Erythroblast (primary cell): ENCODE data around the gene LYPD4.

ENCODE experiments used
- GATA1 ChIP-seq: IDR thresholded peaks from 2 replicates; pipeline ENCODE4 v1.6.1; 2011; ENCODE audit warnings: low read depth, mild to moderate bottlenecking, control low read depth, low read length, moderate library complexity
- POLR2A ChIP-seq: IDR thresholded peaks from 2 replicates; pipeline ENCODE4 v1.6.1; 2011; ENCODE audit warnings: mild to moderate bottlenecking, low read length

GRCh38 chr19:41863209-41863931, 18.9 kb upstream of the LYPD4 start:
- TF ChIP-seq POLR2A (no peak), GATA1 (no peak)
